GM18499 (cell line): Measurements from ENCODE around the gene VSIG1.

Experiments used
- ATAC-seq: cut with Tn5 transposase; IDR thresholded peaks from one replicate; pipeline ENCODE4 v1.9.1; 2021; ENCODE audit warnings: moderate number of reproducible peaks; ENCODE audit not compliant: insufficient read depth, unreplicated experiment

The VSIG1 gene

GRCh38 chrX:108044554-108045256 is at the start of gene VSIG1:
TSS of gene VSIG1 (plus strand) at chrX:108045065. CDS start at chrX:108045131, 66 bp downstream.
- ATAC-seq: no peak

GRCh38 chrX:107996124-107996523 is 48.7 kb upstream of the VSIG1 start:
- ATAC-seq: no peak

- ATAC-seq: no peak
Measured at GRCh38 chrX:108000751-108001150, 44.1 kb upstream of the VSIG1 start.

- peak; percentile 88 for ATAC-seq
Measured at GRCh38 chrX:108001218-108001814, 43.5 kb upstream of the VSIG1 start.

GRCh38 chrX:108018656-108019381 is 26.0 kb upstream of the VSIG1 start:
- peak; percentile 73 for ATAC-seq

GRCh38 chrX:108019382-108019875 is 25.4 kb upstream of the VSIG1 start:
- no peak for ATAC-seq

- ATAC-seq: no peak
Measured at GRCh38 chrX:108020631-108021030, 24.2 kb upstream of the VSIG1 start.

- no peak for ATAC-seq
Measured at GRCh38 chrX:108022491-108023089, 22.3 kb upstream of the VSIG1 start.

GRCh38 chrX:108025376-108025775 is 19.5 kb upstream of the VSIG1 start:
- no peak for ATAC-seq

GRCh38 chrX:108025954-108026600 is 18.8 kb upstream of the VSIG1 start:
- no peak for ATAC-seq

GRCh38 chrX:108028854-108029253 is 16.0 kb upstream of the VSIG1 start:
- no peak for ATAC-seq

- ATAC-seq: peak; percentile 78
Measured at GRCh38 chrX:108029928-108030711, 14.7 kb upstream of the VSIG1 start.

- no peak for ATAC-seq
Measured at GRCh38 chrX:108032944-108033343, 11.9 kb upstream of the VSIG1 start.

- no peak for ATAC-seq
Measured at GRCh38 chrX:108033890-108034289, 11.0 kb upstream of the VSIG1 start.

GRCh38 chrX:108034725-108035124 is 10.1 kb upstream of the VSIG1 start:
- ATAC-seq: no peak

- ATAC-seq: no peak
Measured at GRCh38 chrX:108036298-108036973, 8.4 kb upstream of the VSIG1 start.

- no peak for ATAC-seq
Measured at GRCh38 chrX:108049649-108050048, 4.8 kb downstream of the VSIG1 start.

GRCh38 chrX:108053218-108053617 is 8.4 kb downstream of the VSIG1 start:
- peak; percentile 68 for ATAC-seq

GRCh38 chrX:108055546-108055945 is 10.7 kb downstream of the VSIG1 start:
- ATAC-seq: no peak
